Progenitor cell of endocrine pancreas (in vitro differentiated cells): Measurements from ENCODE around the gene TRIM37. TPM values are rescaled to one million over a fixed set of nuclear protein-coding genes. Genes with fewer than 3 reads are reported as not detected.

Source experiments
- DNase-seq: peaks from one replicate; pipeline ENCODE4 v3.0.0; 2021; ENCODE audit warnings: low spot score; ENCODE audit not compliant: unreplicated experiment
- H3K27ac Mint-ChIP-seq: 2 replicates; pipeline ENCODE4 v1.8.0; 2021; ENCODE audit warnings: mild to moderate bottlenecking, moderate library complexity, mixed read lengths
- H3K27me3 Mint-ChIP-seq: 2 replicates; pipeline ENCODE4 v1.8.0; 2021; ENCODE audit warnings: mixed read lengths
- H3K36me3 Mint-ChIP-seq: 2 replicates; pipeline ENCODE4 v1.8.0; 2022; ENCODE audit warnings: mixed read lengths; ENCODE audit not compliant: insufficient read depth
- H3K4me1 Mint-ChIP-seq: 2 replicates; pipeline ENCODE4 v1.8.0; 2021; ENCODE audit warnings: low read depth, mixed read lengths
- H3K4me3 Mint-ChIP-seq: 2 replicates; pipeline ENCODE4 v1.8.0; 2021; ENCODE audit warnings: low read depth, mild to moderate bottlenecking, moderate library complexity, mixed read lengths
- H3K9me3 Mint-ChIP-seq: 2 replicates; pipeline ENCODE4 v1.8.0; 2021; ENCODE audit warnings: low read depth, mixed read lengths
- total RNA-seq: library from RNA; stranded (reverse); gene quantifications from 2 replicates; pipeline ENCODE4 v1.2.1, GENCODE V29; 2021
- TF ChIP-seq, protein P1 (sequence below): fragments of 200-600 bp; sonication (generic); IDR thresholded peaks from one replicate; pipeline ENCODE4 v1.5.0; 2021; ENCODE audit warnings: antibody characterized with exemption, mild to moderate bottlenecking; ENCODE audit not compliant: unreplicated experiment

The TRIM37 gene
- total RNA-seq, 1 donor from 2014 or later = 25.9 TPM

DNA sequence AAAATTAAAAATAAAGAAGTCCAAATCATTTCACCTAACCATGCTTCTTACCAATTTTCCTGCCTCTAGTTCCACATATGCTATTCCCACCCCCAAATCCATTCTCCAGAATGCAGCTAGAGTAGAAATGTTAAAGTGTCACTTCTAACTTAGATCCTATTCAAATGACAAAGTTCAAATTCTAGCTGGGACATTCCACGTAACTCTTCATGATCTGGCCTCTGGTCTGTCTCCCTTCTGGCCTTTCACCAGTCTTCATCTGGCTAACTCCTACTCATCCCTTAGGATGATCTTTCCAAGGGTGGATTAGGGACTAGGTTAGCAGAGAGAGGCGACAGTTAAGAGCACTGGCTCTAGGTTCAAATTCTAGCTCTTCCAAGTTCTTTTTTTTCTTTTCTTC is 97.9 kb downstream of the TRIM37 start:
- Mint-ChIP-seq H3K9me3 (no peaks in the 10 kb centered on the region), H3K36me3 (peaks cover 3% of the 10 kb centered on the region), H3K27me3 (no peaks in the 10 kb centered on the region), H3K27ac (peak overlapping the region; percentile 29), H3K4me3 (no peak overlapping the region), H3K4me1 (peaks cover 9% of the 10 kb centered on the region)
- TF ChIP-seq, protein P1, sequence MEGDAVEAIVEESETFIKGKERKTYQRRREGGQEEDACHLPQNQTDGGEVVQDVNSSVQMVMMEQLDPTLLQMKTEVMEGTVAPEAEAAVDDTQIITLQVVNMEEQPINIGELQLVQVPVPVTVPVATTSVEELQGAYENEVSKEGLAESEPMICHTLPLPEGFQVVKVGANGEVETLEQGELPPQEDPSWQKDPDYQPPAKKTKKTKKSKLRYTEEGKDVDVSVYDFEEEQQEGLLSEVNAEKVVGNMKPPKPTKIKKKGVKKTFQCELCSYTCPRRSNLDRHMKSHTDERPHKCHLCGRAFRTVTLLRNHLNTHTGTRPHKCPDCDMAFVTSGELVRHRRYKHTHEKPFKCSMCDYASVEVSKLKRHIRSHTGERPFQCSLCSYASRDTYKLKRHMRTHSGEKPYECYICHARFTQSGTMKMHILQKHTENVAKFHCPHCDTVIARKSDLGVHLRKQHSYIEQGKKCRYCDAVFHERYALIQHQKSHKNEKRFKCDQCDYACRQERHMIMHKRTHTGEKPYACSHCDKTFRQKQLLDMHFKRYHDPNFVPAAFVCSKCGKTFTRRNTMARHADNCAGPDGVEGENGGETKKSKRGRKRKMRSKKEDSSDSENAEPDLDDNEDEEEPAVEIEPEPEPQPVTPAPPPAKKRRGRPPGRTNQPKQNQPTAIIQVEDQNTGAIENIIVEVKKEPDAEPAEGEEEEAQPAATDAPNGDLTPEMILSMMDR = no peak
- no peak for DNase-seq

DNA sequence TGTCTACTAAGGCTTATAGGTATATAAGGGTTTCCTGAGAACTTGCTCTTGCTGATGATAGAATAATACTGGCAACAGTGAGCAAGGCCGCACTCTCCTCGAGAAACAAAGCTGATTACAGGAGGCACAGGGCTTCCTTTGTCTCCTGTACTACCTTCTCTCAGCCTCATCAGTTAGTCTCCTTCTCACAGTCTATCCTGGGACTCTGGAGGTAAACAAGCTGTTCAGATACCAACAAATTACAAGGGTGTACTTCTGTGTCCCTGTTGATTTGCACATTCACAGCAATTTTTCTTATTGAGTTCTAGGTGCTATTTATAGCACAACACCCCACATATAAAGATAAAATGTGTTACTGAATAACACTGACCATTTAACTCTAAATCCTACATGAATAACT is 98.7 kb downstream of the TRIM37 start:
- peaks cover 3% of the 10 kb centered on the region for H3K36me3 Mint-ChIP-seq
- H3K9me3 Mint-ChIP-seq = no peaks in the 10 kb centered on the region
- peak overlapping the region; percentile 76 for H3K27ac Mint-ChIP-seq
- TF ChIP-seq, protein P1 = no peak
- H3K4me1 Mint-ChIP-seq = peaks cover 9% of the 10 kb centered on the region
- no peak for DNase-seq
- H3K27me3 Mint-ChIP-seq = no peaks in the 10 kb centered on the region
- no peak overlapping the region for H3K4me3 Mint-ChIP-seq

DNA sequence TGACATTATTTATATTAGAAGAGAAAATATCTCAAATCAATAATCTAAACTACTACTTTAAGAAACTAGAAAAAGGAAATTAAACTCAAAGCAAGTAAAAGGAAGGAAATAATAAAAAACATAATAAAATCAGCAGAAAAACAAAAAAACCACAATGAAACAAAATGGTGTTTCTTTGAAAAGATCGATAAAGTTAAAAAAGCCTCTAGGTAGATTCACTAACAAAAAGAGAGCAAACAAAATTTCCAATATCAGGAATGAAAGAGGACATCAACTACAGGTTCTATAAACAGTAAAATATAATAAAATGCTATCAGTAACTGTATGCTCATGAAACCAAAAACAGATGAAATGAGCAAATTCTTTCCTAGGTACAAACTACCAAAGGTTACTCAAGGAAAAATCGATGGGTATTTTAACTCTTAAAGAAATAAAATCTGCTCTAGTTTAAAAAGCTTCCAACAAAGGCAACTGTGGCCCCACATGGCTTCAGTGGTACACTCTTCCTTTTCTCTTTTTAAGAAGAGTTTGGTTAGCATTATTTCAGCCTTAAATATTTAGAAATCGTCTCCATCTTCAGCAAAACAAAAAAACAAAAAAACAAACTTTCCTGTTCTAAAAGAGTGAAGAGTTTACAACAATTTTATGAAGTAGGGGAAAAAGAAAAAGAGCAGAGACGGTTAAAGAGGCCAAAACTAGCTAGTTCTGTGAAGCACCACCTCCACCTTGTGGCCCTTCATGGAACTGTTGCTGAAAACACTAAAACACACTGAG is 102.2 kb downstream of the TRIM37 start:
- peaks cover 4% of the 10 kb centered on the region for H3K36me3 Mint-ChIP-seq
- peak overlapping the region; percentile 72 for H3K27ac Mint-ChIP-seq
- H3K27me3 Mint-ChIP-seq = no peaks in the 10 kb centered on the region
- peak; percentile 57 for DNase-seq
- H3K9me3 Mint-ChIP-seq = no peaks in the 10 kb centered on the region
- H3K4me1 Mint-ChIP-seq = peaks cover 16% of the 10 kb centered on the region
- no peak overlapping the region for H3K4me3 Mint-ChIP-seq
- TF ChIP-seq, protein P1 = peak; percentile 96

DNA sequence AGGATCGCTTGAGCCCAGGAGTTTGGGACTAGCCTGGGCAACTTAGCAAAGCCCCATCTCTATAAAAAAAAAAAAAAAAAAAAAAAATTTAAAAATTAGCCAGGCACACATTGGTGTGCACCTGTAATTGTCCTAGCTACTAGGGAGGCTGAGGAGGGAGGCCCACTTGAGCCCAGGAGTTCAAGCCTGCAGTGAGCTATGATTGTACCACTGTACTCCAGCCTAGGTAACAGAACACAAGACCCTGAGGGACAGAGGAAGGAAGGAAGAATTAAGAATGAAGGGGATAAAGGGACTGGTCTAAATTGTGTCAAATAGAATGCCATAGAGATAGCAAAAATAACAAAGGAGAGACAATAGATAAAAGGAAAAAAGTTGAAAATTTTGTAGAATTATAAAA is 102.8 kb downstream of the TRIM37 start:
- TF ChIP-seq, protein P1 = no peak
- no peak for DNase-seq
- H3K27ac Mint-ChIP-seq = no peak overlapping the region
- H3K36me3 Mint-ChIP-seq = peaks cover 8% of the 10 kb centered on the region
- peaks cover 16% of the 10 kb centered on the region for H3K4me1 Mint-ChIP-seq
- H3K27me3 Mint-ChIP-seq = no peaks in the 10 kb centered on the region
- H3K9me3 Mint-ChIP-seq = no peaks in the 10 kb centered on the region
- no peak overlapping the region for H3K4me3 Mint-ChIP-seq

DNA sequence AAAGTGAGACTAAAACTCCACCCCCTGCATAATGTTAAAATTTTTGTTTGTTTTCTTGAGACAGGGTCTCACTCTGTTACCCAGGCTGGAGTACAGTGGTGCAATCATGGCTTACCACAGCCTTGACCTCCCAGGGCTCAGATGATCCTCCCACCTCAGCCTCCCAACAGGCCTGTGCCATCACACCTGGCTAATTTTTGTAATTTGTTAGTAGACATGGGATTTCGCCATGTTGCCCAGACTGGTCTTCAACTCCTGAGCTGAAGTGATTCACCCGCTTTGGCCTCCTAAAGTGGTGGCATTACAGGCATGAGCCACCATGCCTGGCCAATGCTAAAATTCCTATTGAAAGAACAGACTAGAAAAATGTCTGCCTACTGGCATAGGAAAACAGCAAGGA is 103.8 kb downstream of the TRIM37 start:
- no peaks in the 10 kb centered on the region for H3K9me3 Mint-ChIP-seq
- no peaks in the 10 kb centered on the region for H3K27me3 Mint-ChIP-seq
- H3K27ac Mint-ChIP-seq = peak overlapping the region; percentile 62

More for the DNA sequence above, 103.8 kb downstream of the TRIM37 start:
- peaks cover 8% of the 10 kb centered on the region for H3K36me3 Mint-ChIP-seq
- TF ChIP-seq, protein P1 = no peak
- no peak for DNase-seq
- no peak overlapping the region for H3K4me3 Mint-ChIP-seq
- H3K4me1 Mint-ChIP-seq = peaks cover 13% of the 10 kb centered on the region
